Right lobe of liver (tissue), 4 donors: ENCODE measurements around the gene DCAF12.

Experiments used
- POLR2A ChIP-seq: fragments of 450-650 bp; IDR thresholded peaks from one replicate; pipeline ENCODE4 v1.6.1; 2017; ENCODE audit warnings: antibody characterized with exemption, mild to moderate bottlenecking
- TF ChIP-seq, protein P1 (sequence below), 4 donors: fragments of 200-600 bp in 3 of 4; fragments of 450-650 bp in 1 of 4; IDR thresholded peaks; one replicate each; pipeline versions ENCODE4 v1.5.1 to v1.8.0; 2016 to 2022; ENCODE audit warnings: antibody characterized with exemption in 4 of 4, mild to moderate bottlenecking in 2 of 4
- donor health status: DM: no; HTN: no; CAD: no.
- donor health status: DM: no; HTN: no; CAD: no.
- donor health status: DM: no; HTN: yes; CAD: no.

DNA sequence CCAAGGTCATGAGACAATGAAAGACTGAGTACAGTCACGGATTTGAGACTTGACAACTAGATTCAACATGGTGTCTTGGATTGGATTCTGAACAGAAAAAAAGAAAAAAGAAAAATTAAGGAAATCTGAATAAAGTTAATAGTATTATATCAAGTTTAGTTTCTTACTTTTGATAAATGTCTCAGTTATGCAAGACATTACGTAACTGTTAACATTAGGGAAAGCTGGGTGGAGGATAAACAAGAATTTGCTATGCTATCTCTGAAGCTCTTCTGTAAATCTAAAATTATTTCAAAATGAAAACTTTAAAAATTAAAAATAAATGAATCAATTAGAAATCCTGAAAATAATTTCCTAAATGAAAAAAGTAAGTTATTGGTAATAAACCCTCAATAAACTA, 14.4 kb upstream of the DCAF12 start:
- TF ChIP-seq, protein P1, sequence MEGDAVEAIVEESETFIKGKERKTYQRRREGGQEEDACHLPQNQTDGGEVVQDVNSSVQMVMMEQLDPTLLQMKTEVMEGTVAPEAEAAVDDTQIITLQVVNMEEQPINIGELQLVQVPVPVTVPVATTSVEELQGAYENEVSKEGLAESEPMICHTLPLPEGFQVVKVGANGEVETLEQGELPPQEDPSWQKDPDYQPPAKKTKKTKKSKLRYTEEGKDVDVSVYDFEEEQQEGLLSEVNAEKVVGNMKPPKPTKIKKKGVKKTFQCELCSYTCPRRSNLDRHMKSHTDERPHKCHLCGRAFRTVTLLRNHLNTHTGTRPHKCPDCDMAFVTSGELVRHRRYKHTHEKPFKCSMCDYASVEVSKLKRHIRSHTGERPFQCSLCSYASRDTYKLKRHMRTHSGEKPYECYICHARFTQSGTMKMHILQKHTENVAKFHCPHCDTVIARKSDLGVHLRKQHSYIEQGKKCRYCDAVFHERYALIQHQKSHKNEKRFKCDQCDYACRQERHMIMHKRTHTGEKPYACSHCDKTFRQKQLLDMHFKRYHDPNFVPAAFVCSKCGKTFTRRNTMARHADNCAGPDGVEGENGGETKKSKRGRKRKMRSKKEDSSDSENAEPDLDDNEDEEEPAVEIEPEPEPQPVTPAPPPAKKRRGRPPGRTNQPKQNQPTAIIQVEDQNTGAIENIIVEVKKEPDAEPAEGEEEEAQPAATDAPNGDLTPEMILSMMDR (IDR thresholded peaks at IDR 0.05) = no peak
- no peak for TF ChIP-seq POLR2A
